HCT116 (cell line): ENCODE measurements around the gene CRELD2. TPM values are rescaled to one million over a fixed set of nuclear protein-coding genes. Genes with fewer than 3 reads are reported as not detected.

Experiments
- ATAC-seq: fragments of 200-7000 bp; cut with Tn5 transposase; 2 replicates; pipeline ENCODE4 v1.9.1; 2020; ENCODE audit warnings: mild to moderate bottlenecking, moderate library complexity
- BruUV-seq: library from RNA; stranded (reverse); fragments of 400-500 nt; replicated peaks from 2 replicates; lab custom pipeline; 2021; lab: Mats Ljungman, UMichigan
- CTCF ChIA-PET: fragments of 300-600 bp; sonication (Branson Sonifier 250); formaldehyde crosslinking; loops from one replicate; lab custom pipeline; 2021; ENCODE audit warnings: antibody characterized with exemption; lab: Charles Lee
- POLR2A ChIA-PET: fragments of 300-600, 350-600 bp; sonication (Branson Sonifier 250); formaldehyde crosslinking; loops from one replicate; lab custom pipeline; 2021; ENCODE audit warnings: antibody characterized with exemption; lab: Charles Lee
- RAD21 ChIA-PET, 2 experiments: fragments of 300-600 bp; sonication (Branson Sonifier 250); formaldehyde crosslinking; loops; one replicate each; lab custom pipeline; 2023; ENCODE audit warnings: low total read pairs in 2 of 2; ENCODE audit not compliant: uncharacterized antibody in 2 of 2, unreplicated experiment in 2 of 2, low non-redundant PET in 1 of 2; lab: Charles Lee
- DNase-seq: peaks from one replicate; pipeline ENCODE4 v3.0.0-alpha.2; 2010; ENCODE audit warnings: low read depth, low spot score
- H2AFZ ChIP-seq: fragments of 200-600 bp; shearing (Covaris generic), sonication (generic); 2 replicates; pipeline ENCODE4 v1.6.1; 2017; ENCODE audit warnings: low read depth, mixed run types, mixed read lengths, antibody characterized with exemption, low read length; ENCODE audit not compliant: poor library complexity, severe bottlenecking
- H3K27ac ChIP-seq: 2 replicates; pipeline ENCODE4 v1.5.1; 2012; ENCODE audit warnings: low read depth, low read length
- H3K27me3 ChIP-seq: fragments of 200-600 bp; sonication (generic); 2 replicates; pipeline ENCODE4 v1.6.1; 2016; ENCODE audit warnings: mixed run types, low read length, mixed read lengths; ENCODE audit not compliant: insufficient read depth
- H3K36me3 ChIP-seq, 2 experiments: fragments of 200-500 bp in 1 of 2; fragments of 200-600 bp in 1 of 2; sonication (Bioruptor generic) in 1 of 2; sonication (generic) in 1 of 2; 2 replicates each; pipeline versions ENCODE4 v1.5.1 to v1.6.1; 2014 to 2016; ENCODE audit warnings: low read length in 2 of 2, inconsistent platforms in 1 of 2, mixed read lengths in 1 of 2, mixed run types in 1 of 2; ENCODE audit not compliant: insufficient read depth in 2 of 2, control insufficient read depth in 1 of 2
- H3K4me1 ChIP-seq, 2 experiments: fragments of 200-600 bp in 1 of 2; sonication (generic) in 1 of 2; 2 replicates each; pipeline versions ENCODE4 v1.5.1 to v1.6.1; 2012 to 2017; ENCODE audit warnings: low read length in 2 of 2, inconsistent platforms in 1 of 2, mild to moderate bottlenecking in 1 of 2, mixed read lengths in 1 of 2, mixed run types in 1 of 2, moderate library complexity in 1 of 2; ENCODE audit not compliant: insufficient read depth in 2 of 2, control insufficient read depth in 1 of 2
- H3K4me2 ChIP-seq: fragments of 200-600 bp; sonication (generic); 2 replicates; pipeline ENCODE4 v1.6.1; 2017; ENCODE audit warnings: mixed run types, low read length, mixed read lengths
- H3K4me3 ChIP-seq, 2 experiments: fragments of 200-600 bp in 1 of 2; sonication (generic) in 1 of 2; replicated peaks in 1 of 2; 2 replicates each; pipeline ENCODE4 v1.5.1; 2011 to 2016; ENCODE audit warnings: low read length in 2 of 2, control low read depth in 1 of 2, low read depth in 1 of 2, mild to moderate bottlenecking in 1 of 2, mixed read lengths in 1 of 2, mixed run types in 1 of 2
- H3K79me2 ChIP-seq: fragments of 200-600 bp; sonication (generic); 2 replicates; pipeline ENCODE4 v1.6.1; 2017; ENCODE audit warnings: mild to moderate bottlenecking, mixed run types, low read length, moderate library complexity, mixed read lengths; ENCODE audit not compliant: insufficient read depth
- H3K9ac ChIP-seq: fragments of 200-600 bp; sonication (generic); 2 replicates; pipeline ENCODE4 v1.6.1; 2016; ENCODE audit warnings: low read length, mixed read lengths
- H3K9me2 ChIP-seq: fragments of 200-600 bp; sonication (generic), shearing (Covaris generic); 2 replicates; pipeline ENCODE4 v1.6.1; 2017; ENCODE audit warnings: mixed run types, mild to moderate bottlenecking, moderate library complexity; ENCODE audit not compliant: insufficient read depth
- H3K9me3 ChIP-seq, 2 experiments: fragments of 200-500 bp in 1 of 2; fragments of 200-600 bp in 1 of 2; sonication (Bioruptor generic) in 1 of 2; sonication (generic) in 1 of 2; 2 replicates each; pipeline ENCODE4 v1.6.1; 2014 to 2017; ENCODE audit warnings: low read length in 2 of 2, mixed read lengths in 2 of 2, inconsistent platforms in 1 of 2, low read depth in 1 of 2, mild to moderate bottlenecking in 1 of 2, mixed run types in 1 of 2, moderate library complexity in 1 of 2; ENCODE audit not compliant: control insufficient read depth in 1 of 2, insufficient read depth in 1 of 2
- H4K20me1 ChIP-seq: fragments of 200-600 bp; sonication (generic), shearing (Covaris generic); 2 replicates; pipeline ENCODE4 v1.6.1; 2017; ENCODE audit warnings: mixed run types, mild to moderate bottlenecking, moderate library complexity; ENCODE audit not compliant: insufficient read depth
- FOSL1 ChIP-seq: IDR thresholded peaks from 2 replicates; pipeline ENCODE4 v1.6.1; 2012; ENCODE audit warnings: low read depth
- POLR2A ChIP-seq: IDR thresholded peaks from 2 replicates; pipeline ENCODE4 v1.7.0; 2011; ENCODE audit warnings: borderline replicate concordance; ENCODE audit not compliant: insufficient read depth, insufficient read length; ENCODE audit errors: extremely low read depth
- REST ChIP-seq: IDR thresholded peaks from 2 replicates; pipeline ENCODE4 v1.6.1; 2012; ENCODE audit warnings: low read depth
- SP1 ChIP-seq: IDR thresholded peaks from 2 replicates; pipeline ENCODE4 v1.6.1; 2012; ENCODE audit warnings: low read depth
- ZFX ChIP-seq: fragments of 450-650 bp; IDR thresholded peaks from 2 replicates; pipeline ENCODE4 v1.6.1; 2017
- intact Hi-C: fragments of 100-400 bp; cut with micrococcal nuclease; formaldehyde crosslinking; loops from 2 replicates; pipeline ENCODE4 v1.10.0; 2022
- total RNA-seq: library from RNA; stranded (reverse); gene quantifications from one replicate; pipeline ENCODE4 v1.2.1, GENCODE V29; 2021; ENCODE audit not compliant: unreplicated experiment

Gene CRELD2
- total RNA-seq, 1 experiment from 2014 or later = 45.8 TPM

GRCh38 chr22:49953027-49953679 is 34.7 kb downstream of the CRELD2 start:
- TF ChIP-seq FOSL1 = no peak
- TF ChIP-seq ZFX = 0 out of 2 replicates have a peak, but pooled peaks have one; percentile 11
- Histone ChIP-seq H3K79me2 (no peaks in the 10 kb centered on the region), H2AFZ (no peak overlapping the region), H3K27ac (no peak overlapping the region; the same call in 1 of the 2 replicates), H3K27me3 (no peaks in the 10 kb centered on the region), H3K4me3 (no peak overlapping the region), H3K9ac (peak overlapping the region; percentile 19; the same call in 1 of the 2 replicates), H4K20me1 (no peaks in the 10 kb centered on the region), H3K9me3 (no peaks in the 10 kb centered on the region), H3K9me2 (no peaks in the 10 kb centered on the region), H3K36me3 (no peaks in the 10 kb centered on the region), H3K4me2 (no peak overlapping the region; the same call in 1 of the 2 replicates), H3K4me1 (peaks cover 36 to 51% of the 10 kb centered on the region in 2 experiments)
- CTCF ChIA-PET = no interaction called here
- DNase-seq (no peak), ATAC-seq (no peak)
- intact Hi-C loops = no loop called here
- no TSS peak for BruUV-seq
- POLR2A ChIA-PET = no interaction called here
- RAD21 ChIA-PET = no interaction called here

- no peak overlapping the region for H3K4me2 ChIP-seq
- BruUV-seq = no TSS peak
- peaks cover 29 to 52% of the 10 kb centered on the region in 2 experiments for H3K4me1 ChIP-seq
- CTCF ChIA-PET = no interaction called here
- H3K79me2 ChIP-seq = no peaks in the 10 kb centered on the region
- DNase-seq = no peak
- POLR2A ChIA-PET = no interaction called here
- H3K27ac ChIP-seq = no peak overlapping the region; the same call in 1 of the 2 replicates
- RAD21 ChIA-PET = no interaction called here
- H3K36me3 ChIP-seq = no peaks in the 10 kb centered on the region
- no peaks in the 10 kb centered on the region for H4K20me1 ChIP-seq
- no peak for TF ChIP-seq REST
- TF ChIP-seq SP1 = no peak
- no peak for TF ChIP-seq POLR2A
- H3K9ac ChIP-seq = no peak overlapping the region
- no peaks in the 10 kb centered on the region for H3K27me3 ChIP-seq
- no peaks in the 10 kb centered on the region for H3K9me3 ChIP-seq
- ATAC-seq = no peak
- no peaks in the 10 kb centered on the region for H3K9me2 ChIP-seq
- H3K4me3 ChIP-seq = no peak overlapping the region
- intact Hi-C loops = no loop called here
- no peak overlapping the region for H2AFZ ChIP-seq
Observed at GRCh38 chr22:49953680-49954344, 35.4 kb downstream of the CRELD2 start.
